Measurements from ENCODE around the gene C11orf97. TPM values are rescaled to one million over a fixed set of nuclear protein-coding genes. Genes with fewer than 3 reads are reported as not detected.

The C11orf97 gene
- total and polyA plus RNA-seq, 2 of the 13 experiments (the other 11 are each of a cell fraction or from before 2014, with no cell fraction given), result 0.35 TPM; not detected in 1

GRCh38 chr11:94493281-94494125 is 18.8 kb upstream of the C11orf97 start, which contains the start of the genes ANKRD49 and MRE11 (continued):
- TF ChIP-seq GRHL1 (CRISPR knock-in tag; conservative IDR thresholded peaks at IDR 0.05) (no peak), FOXJ3 (CRISPR knock-in tag; IDR thresholded peaks at IDR 0.05; ENCODE audit: borderline replicate concordance) (0 out of 2 replicates have a peak, but pooled peaks have one; percentile 30), ZMYM3 (CRISPR knock-in tag; IDR thresholded peaks at IDR 0.05) (peak; percentile 48; the same call in 1 of the 2 replicates), ZSCAN29 (CRISPR knock-in tag; conservative IDR thresholded peaks at IDR 0.05) (peak; percentile 66; the same call in 1 of the 2 replicates), NFE2L1 (CRISPR knock-in tag; IDR thresholded peaks at IDR 0.05; ENCODE audit: borderline replicate concordance) (no peak), ZNF629 (CRISPR knock-in tag; conservative IDR thresholded peaks at IDR 0.05) (peak; percentile 89), ZBTB38 (CRISPR knock-in tag; IDR thresholded peaks at IDR 0.05) (no peak; the same call in 1 of the 2 replicates), ZFY (CRISPR knock-in tag; IDR thresholded peaks at IDR 0.05) (peak; percentile 94), SPEN (CRISPR knock-in tag; IDR thresholded peaks at IDR 0.05; ENCODE audit: low read depth) (peak; percentile 76; the same call in 1 of the 2 replicates), IRF2 (CRISPR knock-in tag; IDR thresholded peaks at IDR 0.05) (no peak; the same call in 1 of the 2 replicates), HOXA3 (CRISPR knock-in tag; IDR thresholded peaks at IDR 0.05) (no peak; the same call in 1 of the 2 replicates), ZNF572 (CRISPR knock-in tag; IDR thresholded peaks at IDR 0.05) (no peak), ZNF274 (CRISPR knock-in tag; IDR thresholded peaks at IDR 0.05) (no peak; the same call in 1 of the 2 replicates), HHEX (CRISPR knock-in tag; IDR thresholded peaks at IDR 0.05) (no peak), SOX6 (IDR thresholded peaks at IDR 0.05) (no peak), SOX6 (CRISPR knock-in tag; IDR thresholded peaks at IDR 0.05) (peak; percentile 10; the same call in 1 of the 2 replicates), PRDM4 (CRISPR knock-in tag; IDR thresholded peaks at IDR 0.05; ENCODE audit: borderline replicate concordance) (no peak), HOXA9 (CRISPR knock-in tag; IDR thresholded peaks at IDR 0.05; ENCODE audit: borderline replicate concordance) (no peak), ZNF883 (CRISPR knock-in tag; IDR thresholded peaks at IDR 0.05; ENCODE audit: not compliant biosample characterization) (peak; percentile 13)
- TF ChIP-seq, protein P1, sequence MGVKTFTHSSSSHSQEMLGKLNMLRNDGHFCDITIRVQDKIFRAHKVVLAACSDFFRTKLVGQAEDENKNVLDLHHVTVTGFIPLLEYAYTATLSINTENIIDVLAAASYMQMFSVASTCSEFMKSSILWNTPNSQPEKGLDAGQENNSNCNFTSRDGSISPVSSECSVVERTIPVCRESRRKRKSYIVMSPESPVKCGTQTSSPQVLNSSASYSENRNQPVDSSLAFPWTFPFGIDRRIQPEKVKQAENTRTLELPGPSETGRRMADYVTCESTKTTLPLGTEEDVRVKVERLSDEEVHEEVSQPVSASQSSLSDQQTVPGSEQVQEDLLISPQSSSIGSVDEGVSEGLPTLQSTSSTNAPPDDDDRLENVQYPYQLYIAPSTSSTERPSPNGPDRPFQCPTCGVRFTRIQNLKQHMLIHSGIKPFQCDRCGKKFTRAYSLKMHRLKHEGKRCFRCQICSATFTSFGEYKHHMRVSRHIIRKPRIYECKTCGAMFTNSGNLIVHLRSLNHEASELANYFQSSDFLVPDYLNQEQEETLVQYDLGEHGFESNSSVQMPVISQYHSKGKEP (CRISPR knock-in tag; IDR thresholded peaks at IDR 0.05), result no peak
- TF ChIP-seq, protein P2, sequence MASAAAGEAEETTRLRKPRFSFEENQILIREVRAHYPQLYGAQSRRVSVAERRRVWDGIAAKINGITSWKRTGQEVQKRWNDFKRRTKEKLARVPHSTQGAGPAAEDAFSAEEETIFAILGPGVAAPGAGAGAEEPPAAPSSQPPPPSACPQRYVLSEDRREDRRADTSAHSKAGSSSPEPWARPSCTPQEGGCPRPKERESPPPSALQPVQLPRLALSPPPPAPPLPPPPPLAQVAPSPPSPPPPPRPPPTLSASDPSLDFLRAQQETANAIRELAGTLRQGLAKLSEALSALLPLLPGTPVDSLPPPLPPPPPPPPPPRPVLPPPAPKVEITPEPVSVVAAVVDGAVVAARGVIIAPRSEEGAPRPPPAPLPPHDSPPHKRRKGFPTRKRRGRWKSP (CRISPR knock-in tag; IDR thresholded peaks at IDR 0.05), result 0 out of 2 replicates have a peak, but pooled peaks have one; percentile 26
- TF ChIP-seq, protein P3, sequence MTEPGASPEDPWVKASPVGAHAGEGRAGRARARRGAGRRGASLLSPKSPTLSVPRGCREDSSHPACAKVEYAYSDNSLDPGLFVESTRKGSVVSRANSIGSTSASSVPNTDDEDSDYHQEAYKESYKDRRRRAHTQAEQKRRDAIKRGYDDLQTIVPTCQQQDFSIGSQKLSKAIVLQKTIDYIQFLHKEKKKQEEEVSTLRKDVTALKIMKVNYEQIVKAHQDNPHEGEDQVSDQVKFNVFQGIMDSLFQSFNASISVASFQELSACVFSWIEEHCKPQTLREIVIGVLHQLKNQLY (CRISPR knock-in tag; IDR thresholded peaks at IDR 0.05), result no peak

Data from HepG2 (cell line).